Stimulated activated CD8-positive, alpha-beta memory T cell treated with anti-CD3 and anti-CD28 coated beads, Interleukin-2, amount 100 ng/mL, for 1 hour (primary cell): ENCODE measurements around the gene KBTBD4.
A peak's percentile ranks its signal among the peaks of the same experiment; 100 is the strongest.

Source experiments
- DNase-seq, 2 donors: peaks; one replicate each; pipeline ENCODE4 v3.0.0-alpha.2; 2020; ENCODE audit warnings: low read depth in 2 of 2

KBTBD4 gene

GRCh38 chr11:47578524-47579494, at the start of gene KBTBD4, which contains the start of gene NDUFS3:
Gene KBTBD4 (minus strand): TSS chr11:47578970. CDS start chr11:47578951, 19 bp downstream.
Gene NDUFS3 (plus strand): TSS chr11:47579074. CDS start chr11:47579092, 18 bp downstream.
- DNase-seq: peak; percentile 74 to 75

DNA sequence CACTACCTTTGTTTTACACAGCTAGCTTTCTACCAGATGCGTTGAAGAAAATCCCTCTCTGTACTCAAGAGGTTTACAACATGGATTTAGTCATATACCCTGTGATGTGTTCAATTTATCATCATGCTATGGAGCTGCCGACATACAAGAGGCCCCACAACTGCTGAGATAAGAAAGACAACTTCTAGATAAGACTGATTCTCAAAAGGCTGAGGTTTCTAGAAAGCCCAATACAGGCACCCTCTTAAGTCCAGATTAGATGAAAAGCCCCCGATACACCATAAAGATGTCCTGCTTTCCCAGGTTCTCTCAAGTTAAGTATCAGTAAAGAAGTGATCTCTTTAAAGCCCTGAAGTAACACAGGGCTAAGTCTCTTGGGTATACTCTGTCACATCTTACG, 49.3 kb upstream of the KBTBD4 start:
- DNase-seq: no peak

GRCh38 chr11:47626234-47626633, 47.5 kb upstream of the KBTBD4 start:
- DNase-seq: no peak

GRCh38 chr11:47620836-47621378, 42.1 kb upstream of the KBTBD4 start:
- DNase-seq: no peak

GRCh38 chr11:47617417-47617809, 38.6 kb upstream of the KBTBD4 start:
- no peak for DNase-seq

DNA sequence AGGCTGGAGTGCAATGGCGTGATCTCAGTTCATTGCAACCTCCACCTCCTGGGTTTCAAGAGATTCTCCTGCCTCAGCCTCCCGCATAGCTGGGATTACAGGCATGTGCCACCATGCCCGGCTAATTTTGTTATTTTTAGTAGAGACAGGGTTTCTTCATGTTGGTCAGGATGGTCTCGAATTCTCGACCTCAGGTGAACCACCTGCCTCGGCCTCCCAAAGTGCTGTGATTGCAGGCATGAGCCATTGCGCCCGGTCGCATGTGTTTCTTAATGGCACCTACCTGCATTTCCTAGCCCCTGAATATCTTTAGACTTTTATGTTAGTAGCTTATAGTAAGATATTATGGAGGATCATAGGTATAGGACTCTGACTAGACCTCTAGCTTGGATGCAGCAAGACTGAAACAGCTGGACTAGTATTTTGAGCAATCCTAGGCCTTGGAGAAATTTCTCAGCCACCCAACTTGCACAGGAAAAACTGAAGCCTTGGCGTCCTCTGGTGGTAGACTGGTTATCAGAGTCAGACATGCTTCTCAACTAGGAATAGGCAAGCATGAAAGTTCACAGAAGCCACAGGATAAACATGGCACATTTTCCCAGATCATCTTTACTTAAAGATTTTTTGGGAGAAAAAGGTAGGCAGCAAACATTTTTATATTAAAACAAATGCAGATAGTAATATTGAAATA, 38.1 kb upstream of the KBTBD4 start:
- no peak for DNase-seq

GRCh38 chr11:47615249-47615648, 36.5 kb upstream of the KBTBD4 start:
- no peak for DNase-seq

GRCh38 chr11:47611348-47611794, 32.6 kb upstream of the KBTBD4 start:
- DNase-seq: no peak

DNA sequence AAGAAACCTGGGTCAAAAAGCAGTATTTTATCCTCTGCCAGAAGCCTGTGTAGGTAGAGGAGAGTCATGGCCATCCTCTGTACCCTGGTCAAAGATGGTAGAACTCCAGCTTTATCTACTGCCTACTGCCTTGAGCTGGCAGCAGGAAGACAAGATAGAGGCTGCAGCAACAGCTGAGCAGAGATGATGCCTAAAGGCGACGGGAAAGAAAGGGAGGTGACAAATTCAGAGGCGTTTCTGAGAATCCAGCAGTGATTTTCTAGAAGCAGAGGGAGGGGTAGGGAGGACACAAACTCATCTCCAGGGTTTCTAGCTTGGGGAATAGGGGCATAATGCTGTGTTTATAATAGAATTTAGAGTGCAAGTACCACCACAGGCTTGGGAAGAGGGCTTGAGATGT, 30.9 kb upstream of the KBTBD4 start:
- no peak for DNase-seq

GRCh38 chr11:47607380-47607779, 28.6 kb upstream of the KBTBD4 start:
- no peak for DNase-seq

DNA sequence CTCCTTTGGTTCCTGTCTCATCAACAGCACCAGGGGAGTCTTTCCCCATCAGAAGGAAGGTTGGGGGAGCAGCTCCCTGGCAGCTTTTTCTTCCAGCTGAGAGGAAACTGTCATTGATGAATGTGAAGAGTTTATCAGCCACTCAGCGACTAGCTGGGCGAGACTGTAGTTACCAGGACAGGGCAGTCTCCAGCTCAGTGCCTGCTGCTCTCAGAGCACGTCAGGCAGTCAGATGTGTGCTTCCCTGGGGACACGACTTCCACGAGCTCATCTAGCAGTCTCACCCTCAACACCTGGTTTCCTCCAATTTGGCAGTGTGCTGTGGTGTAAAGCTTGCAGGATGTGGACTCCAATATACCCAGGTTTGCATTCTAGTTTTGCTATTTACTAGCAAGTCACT, 28.0 kb upstream of the KBTBD4 start:
- no peak for DNase-seq

DNA sequence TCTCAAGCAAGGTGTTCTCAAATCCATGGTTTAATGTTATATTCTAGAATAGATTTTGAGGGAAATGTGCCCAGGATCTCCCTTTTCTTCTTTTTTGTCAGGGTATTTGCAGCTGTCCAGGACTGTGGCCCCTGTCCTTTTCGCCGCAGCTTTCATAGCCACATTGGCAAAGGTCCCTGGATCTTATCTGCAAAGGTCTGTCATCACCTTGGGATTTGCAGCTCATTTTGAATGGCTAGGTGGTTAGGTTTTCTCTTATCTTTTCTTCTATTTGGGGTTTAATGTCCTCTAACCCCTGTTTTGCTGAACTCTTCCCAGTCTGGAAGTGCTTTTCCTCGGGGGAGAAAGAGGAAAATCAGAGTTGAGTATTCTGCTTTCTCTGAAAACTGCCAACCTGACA, 27.2 kb upstream of the KBTBD4 start:
- no peak for DNase-seq

- DNase-seq: no peak
These were observed 24.5 kb upstream of the KBTBD4 start for GRCh38 chr11:47603295-47603694.

GRCh38 chr11:47599902-47600301, 21.1 kb upstream of the KBTBD4 start:
- no peak for DNase-seq

GRCh38 chr11:47595967-47596366, 17.2 kb upstream of the KBTBD4 start:
- DNase-seq: no peak

DNA sequence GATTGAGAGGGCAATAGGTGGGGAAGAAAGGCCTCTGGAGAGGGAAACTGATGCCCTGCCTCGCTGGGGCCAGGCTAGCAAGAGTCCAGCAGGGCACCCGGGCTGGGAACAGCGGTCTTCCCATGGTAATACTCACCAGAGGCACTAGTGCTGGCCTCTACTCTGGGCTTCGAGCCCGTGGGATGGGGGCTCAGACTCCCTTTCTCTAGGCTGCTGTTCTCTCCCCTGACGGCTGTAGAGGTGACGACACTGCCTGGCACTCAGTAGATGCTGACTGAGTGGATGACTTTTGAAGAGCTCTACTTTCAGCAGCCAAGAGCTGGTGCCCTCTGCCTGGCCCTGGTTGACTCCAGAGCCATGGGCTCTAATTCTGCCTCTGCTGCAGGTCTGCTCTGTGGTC, 16.3 kb upstream of the KBTBD4 start:
- no peak for DNase-seq

- DNase-seq: no peak
These were observed 15.4 kb upstream of the KBTBD4 start, which contains the start of gene C1QTNF4 for GRCh38 chr11:47593934-47594855. Gene C1QTNF4 (minus strand): TSS chr11:47594411. CDS start chr11:47590810, 3,601 bp downstream.

GRCh38 chr11:47593492-47593933, 14.7 kb upstream of the KBTBD4 start:
- DNase-seq: no peak

DNA sequence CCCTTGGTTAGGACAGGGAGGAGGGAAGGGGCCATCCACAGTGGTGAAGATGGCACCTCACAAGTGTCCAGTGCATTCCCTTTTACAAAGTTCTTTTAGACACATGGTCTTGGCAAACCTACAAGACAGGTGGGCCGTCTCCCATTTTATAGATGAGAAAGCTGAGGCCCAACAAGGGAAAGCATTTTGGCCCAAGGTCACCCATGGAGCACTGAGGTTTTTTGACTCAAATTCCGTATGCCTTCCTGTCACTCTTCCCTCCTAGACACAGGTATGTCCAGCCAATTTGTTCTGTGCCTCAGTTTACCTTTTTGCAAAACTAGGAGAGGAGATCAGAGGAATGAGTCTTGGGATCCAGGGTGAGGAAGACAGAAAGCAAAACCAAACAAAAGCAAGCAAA, 14.2 kb upstream of the KBTBD4 start:
- DNase-seq: no peak

DNA sequence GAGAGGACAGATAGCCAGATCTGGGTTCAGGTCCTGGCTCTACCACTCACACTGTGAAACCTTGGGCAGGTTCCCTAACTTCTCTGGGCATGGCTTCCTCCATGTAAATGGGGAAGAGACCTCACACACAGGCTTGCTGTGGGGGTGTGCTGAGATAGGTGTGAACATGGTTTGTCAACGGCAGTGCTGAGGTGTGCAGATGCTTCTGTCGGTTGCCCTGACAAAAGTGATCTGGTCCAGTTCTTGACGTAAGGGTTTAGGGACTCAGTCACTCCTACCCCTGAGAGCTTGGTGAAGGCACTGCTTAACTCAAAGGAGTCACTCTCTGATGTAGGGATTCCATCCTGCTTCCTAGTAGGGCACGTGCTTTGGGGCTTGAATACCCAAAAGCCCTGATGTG, 13.5 kb upstream of the KBTBD4 start:
- no peak for DNase-seq

DNA sequence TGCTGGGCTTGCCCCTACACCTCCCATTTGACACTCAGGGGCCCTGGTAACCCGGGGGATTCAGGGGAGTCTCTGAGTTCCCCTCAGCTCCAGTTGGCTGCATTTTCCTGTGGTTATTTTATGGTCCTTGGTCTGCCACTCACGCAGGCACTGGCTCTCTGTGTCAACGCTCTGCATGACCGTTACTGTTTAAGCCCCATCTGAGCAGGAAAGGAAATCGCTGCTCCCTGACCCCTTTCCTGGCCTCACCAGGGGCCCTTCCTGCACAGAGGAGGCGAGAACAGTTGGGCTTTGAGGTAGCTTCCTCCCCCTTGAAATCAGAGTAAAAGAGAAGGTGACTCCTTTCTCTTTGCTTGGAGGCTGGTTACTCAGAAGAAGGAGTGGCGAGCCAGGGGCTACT, 13.0 kb upstream of the KBTBD4 start:
- no peak for DNase-seq
